Activated CD4-positive, alpha-beta memory T cell treated with anti-CD3 and anti-CD28 coated beads, Interleukin-2, amount 10 ng/mL, durations not matched to agents 7 days and 5 days (primary cell): ENCODE measurements around the gene SLC47A2. TPM values are rescaled to one million over a fixed set of nuclear protein-coding genes. Genes with fewer than 3 reads are reported as not detected.
"Not testable (repeated sequence)": the region's sequence is repeated elsewhere in the genome, so short reads cannot be mapped to it uniquely, and the experiment has no call there.

ENCODE experiments used
- CTCF ChIA-PET: fragments of 350-600 bp; sonication (Branson Sonifier 250); formaldehyde crosslinking; loops from one replicate; lab custom pipeline; 2021; ENCODE audit warnings: antibody characterized with exemption, inconsistent platforms; lab: Charles Lee
- POLR2A ChIA-PET: fragments of 350-600 bp; sonication (Branson Sonifier 250); formaldehyde crosslinking; loops from one replicate; lab custom pipeline; 2021; ENCODE audit warnings: antibody characterized with exemption; lab: Charles Lee
- DNase-seq: peaks from one replicate; pipeline ENCODE4 v3.0.0-alpha.2; 2020
- H3K27ac Mint-ChIP-seq: one replicate; pipeline ENCODE4 v1.8.0; 2021; ENCODE audit warnings: mild to moderate bottlenecking, mixed read lengths
- H3K27me3 Mint-ChIP-seq: one replicate; pipeline ENCODE4 v1.8.0; 2021; ENCODE audit warnings: mixed read lengths
- H3K36me3 Mint-ChIP-seq: one replicate; pipeline ENCODE4 v1.8.0; 2021; ENCODE audit warnings: low read depth, mixed read lengths
- H3K4me1 Mint-ChIP-seq: one replicate; pipeline ENCODE4 v1.8.0; 2021; ENCODE audit warnings: mixed read lengths
- H3K4me3 Mint-ChIP-seq: one replicate; pipeline ENCODE4 v1.8.0; 2021; ENCODE audit warnings: mild to moderate bottlenecking, mixed read lengths
- H3K9me3 Mint-ChIP-seq: one replicate; pipeline ENCODE4 v1.8.0; 2021; ENCODE audit warnings: mixed read lengths
- total RNA-seq, 2 experiments: library from RNA; stranded (reverse); gene quantifications; one replicate each; pipeline ENCODE4 v1.2.3, GENCODE V29; 2021

Gene SLC47A2
- total RNA-seq: not detected

GRCh38 chr17:19716108-19717030 is at the start of gene SLC47A2:
TSS of gene SLC47A2 (minus strand) at chr17:19716584. CDS start at chr17:19716555, 29 bp downstream.
- H3K9me3 Mint-ChIP-seq: no peaks in the 10 kb centered on the region
- CTCF ChIA-PET: no interaction called here
- no peak within 1 kb of the TSS for H3K4me3 Mint-ChIP-seq
- POLR2A ChIA-PET: no interaction called here
- no peaks in the 10 kb centered on the region for H3K4me1 Mint-ChIP-seq
- H3K36me3 Mint-ChIP-seq: no peaks in the 10 kb centered on the region
- DNase-seq: no peak
- H3K27ac Mint-ChIP-seq: no peak within 1 kb of the TSS
- no peaks in the 10 kb centered on the region for H3K27me3 Mint-ChIP-seq

DNA sequence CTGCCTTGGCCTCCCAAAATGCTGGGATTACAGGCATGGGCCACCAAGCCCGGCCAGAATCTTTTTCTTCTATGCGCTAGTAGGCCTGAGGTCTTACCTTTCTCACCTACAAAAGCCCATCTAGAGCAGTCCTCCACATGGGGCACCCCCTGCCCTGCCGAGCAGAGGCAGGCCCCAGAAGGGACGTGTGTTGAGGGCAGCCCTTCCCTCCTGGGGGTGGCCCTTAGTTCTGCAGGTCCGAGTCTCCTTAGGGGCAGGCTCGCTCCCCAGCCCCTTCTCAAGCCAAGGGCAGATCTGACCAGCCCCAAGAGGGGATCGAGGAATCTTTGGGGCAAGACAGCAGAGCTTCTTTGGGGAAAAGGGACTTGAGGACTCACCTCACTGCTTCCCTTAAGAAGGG is 49.6 kb upstream of the SLC47A2 start:
- H3K4me3 Mint-ChIP-seq: no peak overlapping the region
- H3K4me1 Mint-ChIP-seq: peaks cover 28% of the 10 kb centered on the region
- H3K36me3 Mint-ChIP-seq: no peaks in the 10 kb centered on the region
- no peak overlapping the region for H3K27ac Mint-ChIP-seq
- ChIA-PET POLR2A (interaction anchor here (0.7 to 1.2 kb wide), 6 partner anchors 10 to 403 kb away, joined by 3 to 5 read pairs (median 3); partner anchors contain the start of gene ALDH3A2), CTCF (interaction anchor here (0.7 to 3.2 kb wide), 13 partner anchors 10 to 403 kb away, joined by 3 to 31 read pairs (median 7); partner anchors contain the start of genes ALDH3A2, B9D1 and SLC47A1)
- peaks cover 5% of the 10 kb centered on the region for H3K27me3 Mint-ChIP-seq
- H3K9me3 Mint-ChIP-seq: no peaks in the 10 kb centered on the region
- DNase-seq: no peak

DNA sequence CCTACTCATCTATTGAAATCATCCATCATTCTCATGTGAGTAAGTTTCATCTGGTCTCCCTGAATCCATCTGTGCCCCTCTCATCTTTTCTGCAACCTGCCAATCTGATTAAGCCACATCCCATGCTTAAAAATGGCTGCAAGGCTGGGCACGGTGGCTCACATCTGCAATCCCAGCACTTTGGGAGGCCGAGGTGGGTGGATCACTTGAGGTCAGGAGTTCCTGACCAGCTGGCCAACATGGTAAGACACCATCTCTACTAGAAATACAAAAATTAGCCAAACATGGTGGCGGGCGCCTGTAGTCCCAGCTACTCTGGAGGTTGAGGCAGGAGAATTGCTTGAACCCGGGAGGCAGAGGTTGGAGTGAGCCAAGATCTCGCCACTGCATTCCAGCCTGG is 47.6 kb upstream of the SLC47A2 start:
- H3K27ac Mint-ChIP-seq, POLR2A ChIA-PET, H3K36me3 Mint-ChIP-seq, H3K27me3 Mint-ChIP-seq, DNase-seq, H3K4me3 Mint-ChIP-seq, H3K9me3 Mint-ChIP-seq: not testable (repeated sequence)
- peaks cover 20% of the 10 kb centered on the region for H3K4me1 Mint-ChIP-seq
- CTCF ChIA-PET: interaction anchor here (0.5 to 3.2 kb wide), 7 partner anchors 11 to 438 kb away, joined by 4 to 31 read pairs (median 5); no protein-coding TSS in a partner anchor

- H3K4me1 Mint-ChIP-seq: peaks cover 17% of the 10 kb centered on the region
- no peaks in the 10 kb centered on the region for H3K9me3 Mint-ChIP-seq
- H3K36me3 Mint-ChIP-seq: no peaks in the 10 kb centered on the region
- POLR2A ChIA-PET: interaction anchor here (0.5 to 1.1 kb wide), 2 partner anchors 12 to 115 kb away, joined by 3 to 4 read pairs; partner anchors contain the start of gene ALDH3A2
- H3K27me3 Mint-ChIP-seq: peaks cover 9% of the 10 kb centered on the region
- CTCF ChIA-PET: interaction anchor here (0.9 to 3.4 kb wide), 10 partner anchors 19 to 400 kb away, joined by 3 to 18 read pairs (median 10); partner anchors contain the start of genes ALDH3A2, B9D1 and MAPK7
- no peak for DNase-seq
- H3K4me3 Mint-ChIP-seq: no peak overlapping the region
- no peak overlapping the region for H3K27ac Mint-ChIP-seq
Measured at GRCh38 chr17:19763416-19763815, 47.0 kb upstream of the SLC47A2 start.

DNA sequence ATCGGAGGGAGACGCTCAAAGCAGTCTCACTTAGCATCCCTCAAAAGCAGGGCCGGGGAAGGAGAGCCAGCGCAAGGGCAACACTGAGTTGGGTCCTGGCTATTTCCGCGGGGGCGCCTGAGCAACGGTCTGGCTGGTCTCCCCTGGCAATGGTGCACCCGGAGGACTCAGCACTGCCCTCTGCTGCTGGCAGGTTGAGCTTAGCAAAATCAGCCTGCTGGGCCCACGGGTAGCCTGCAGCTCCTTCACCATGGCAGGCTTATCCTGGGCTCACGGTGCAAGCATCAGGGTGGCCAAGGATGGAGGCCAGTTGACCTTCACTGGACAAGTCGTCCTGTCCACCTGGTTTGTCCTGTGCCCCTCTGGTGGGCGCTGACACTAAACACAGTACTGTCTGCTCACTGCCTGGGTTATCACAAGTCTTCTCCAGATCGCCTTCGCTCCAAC is 46.2 kb upstream of the SLC47A2 start:
- peaks cover 9% of the 10 kb centered on the region for H3K4me1 Mint-ChIP-seq
- H3K27me3 Mint-ChIP-seq: peaks cover 9% of the 10 kb centered on the region
- no peak overlapping the region for H3K27ac Mint-ChIP-seq
- no peak overlapping the region for H3K4me3 Mint-ChIP-seq
- ChIA-PET CTCF (interaction anchor here (0.6 to 3.4 kb wide), 22 partner anchors 9 to 400 kb away, joined by 3 to 18 read pairs (median 4); partner anchors contain the start of genes AKAP10, ALDH3A2, B9D1 and MAPK7), POLR2A (interaction anchor here (0.8 to 1.1 kb wide), 3 partner anchors 114 to 399 kb away, joined by 3 to 4 read pairs (median 3); partner anchors contain the start of genes AKAP10 and ALDH3A2)
- DNase-seq: peak; percentile 66
- no peaks in the 10 kb centered on the region for H3K9me3 Mint-ChIP-seq
- H3K36me3 Mint-ChIP-seq: no peaks in the 10 kb centered on the region

DNA sequence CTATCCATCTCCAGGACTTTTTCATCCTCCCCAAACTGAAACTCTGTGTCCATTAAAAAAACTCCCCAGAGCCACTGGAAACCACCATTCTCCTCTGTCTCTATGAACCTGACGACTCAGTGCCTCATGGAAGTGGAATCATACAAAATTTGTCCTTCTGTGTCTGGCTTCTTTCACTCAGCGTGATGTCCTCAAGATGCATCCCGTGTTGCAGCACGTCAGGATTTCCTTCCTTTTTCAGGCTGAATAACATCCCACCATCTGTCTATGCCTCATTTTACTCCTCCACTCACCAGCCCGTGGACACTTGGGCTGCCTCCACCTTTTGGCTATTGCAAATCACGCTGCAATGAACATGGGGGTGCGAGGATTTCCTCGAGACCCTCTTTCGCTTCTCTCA is 44.4 kb upstream of the SLC47A2 start:
- no peaks in the 10 kb centered on the region for H3K4me1 Mint-ChIP-seq
- CTCF ChIA-PET: interaction anchor here (1.0 to 3.4 kb wide), 3 partner anchors 16 to 398 kb away, joined by 3 to 14 read pairs (median 5); partner anchors contain the start of gene B9D1
- POLR2A ChIA-PET: no interaction called here
- no peak overlapping the region for H3K4me3 Mint-ChIP-seq
- H3K27me3 Mint-ChIP-seq: peaks cover 9% of the 10 kb centered on the region
- no peaks in the 10 kb centered on the region for H3K9me3 Mint-ChIP-seq
- H3K36me3 Mint-ChIP-seq: no peaks in the 10 kb centered on the region
- no peak for DNase-seq
- no peak overlapping the region for H3K27ac Mint-ChIP-seq

GRCh38 chr17:19759568-19760549 is 43.5 kb upstream of the SLC47A2 start:
- Mint-ChIP-seq H3K4me1 (no peaks in the 10 kb centered on the region), H3K36me3 (no peaks in the 10 kb centered on the region), H3K9me3 (no peaks in the 10 kb centered on the region), H3K27ac (no peak overlapping the region), H3K27me3 (peaks cover 9% of the 10 kb centered on the region), H3K4me3 (no peak overlapping the region)
- POLR2A ChIA-PET: no interaction called here
- no peak for DNase-seq
- CTCF ChIA-PET: interaction anchor here (0.6 to 3.4 kb wide), 5 partner anchors 15 to 397 kb away, joined by 3 to 14 read pairs (median 3); partner anchors contain the start of gene B9D1

- ChIA-PET CTCF (no interaction called here), POLR2A (no interaction called here)
- Mint-ChIP-seq H3K27me3 (peaks cover 5% of the 10 kb centered on the region), H3K9me3 (no peaks in the 10 kb centered on the region), H3K4me1 (no peaks in the 10 kb centered on the region), H3K36me3 (no peaks in the 10 kb centered on the region), H3K4me3 (no peak overlapping the region), H3K27ac (no peak overlapping the region)
- DNase-seq: no peak
Measured at GRCh38 chr17:19757536-19758180, 41.3 kb upstream of the SLC47A2 start.

DNA sequence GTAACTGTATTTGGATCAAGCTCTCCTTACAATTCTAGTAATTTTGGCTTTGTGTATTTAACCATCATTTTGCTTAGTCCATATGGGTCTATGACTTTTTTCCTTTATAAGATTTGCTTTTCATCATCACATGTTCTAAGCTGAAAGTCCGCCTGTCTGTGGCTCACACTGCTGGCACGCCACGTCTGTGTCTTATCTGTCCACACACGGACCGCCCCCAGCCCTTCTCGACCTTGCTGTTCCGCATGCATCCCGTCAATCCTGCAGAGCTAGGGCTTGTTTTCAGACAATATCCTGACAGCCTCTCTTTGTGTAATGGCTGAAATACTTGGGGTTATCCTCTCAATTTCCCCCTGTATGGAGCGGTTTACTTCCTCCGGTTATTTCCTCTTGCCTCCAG is 40.2 kb upstream of the SLC47A2 start:
- Mint-ChIP-seq H3K9me3 (no peaks in the 10 kb centered on the region), H3K36me3 (no peaks in the 10 kb centered on the region), H3K4me3 (no peak overlapping the region), H3K27me3 (peaks cover 5% of the 10 kb centered on the region), H3K4me1 (no peaks in the 10 kb centered on the region), H3K27ac (no peak overlapping the region)
- ChIA-PET POLR2A (no interaction called here), CTCF (interaction anchor here (1.1 kb wide), 1 partner anchor 12 kb away, joined by 4 read pairs; no protein-coding TSS in a partner anchor)
- no peak for DNase-seq

DNA sequence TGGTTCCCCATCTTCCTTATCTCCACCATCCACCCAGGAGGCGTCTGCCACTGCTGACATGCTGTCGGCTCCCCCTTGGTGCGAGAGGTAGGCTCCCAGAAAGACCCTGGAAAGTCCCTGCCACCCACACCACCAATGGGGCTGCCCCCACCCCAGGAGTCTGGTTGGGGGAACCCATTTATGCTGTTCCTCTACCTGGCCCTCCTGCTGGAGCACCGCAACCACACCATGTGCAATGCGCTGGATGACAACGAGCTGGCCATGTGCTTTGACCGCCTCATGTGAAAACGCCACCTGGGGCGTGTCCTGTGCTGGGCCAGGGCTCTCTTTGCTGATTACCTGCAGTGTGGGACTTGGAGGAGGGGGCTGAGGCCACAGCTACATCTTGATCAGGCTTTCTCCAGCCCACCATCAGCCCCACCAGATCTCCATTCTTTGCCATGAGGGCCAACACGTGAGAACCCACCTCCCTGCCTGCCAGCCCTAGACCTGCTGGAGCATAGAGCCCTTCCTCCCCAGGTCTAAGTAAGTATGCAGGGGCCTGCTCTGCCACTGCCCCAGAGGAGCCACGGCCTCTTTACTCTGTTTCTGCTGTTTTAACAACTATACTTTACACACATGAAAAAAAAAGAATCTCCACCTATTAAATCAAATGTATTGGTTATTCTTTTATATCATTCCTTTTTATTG is 39.6 kb upstream of the SLC47A2 start:
- peaks cover 3% of the 10 kb centered on the region for H3K27me3 Mint-ChIP-seq
- H3K4me3 Mint-ChIP-seq: no peak overlapping the region
- DNase-seq: no peak
- H3K4me1 Mint-ChIP-seq: no peaks in the 10 kb centered on the region
- ChIA-PET CTCF (interaction anchor here (0.7 to 1.1 kb wide), 2 partner anchors 11 to 19 kb away, joined by 3 to 4 read pairs; no protein-coding TSS in a partner anchor), POLR2A (no interaction called here)
- no peak overlapping the region for H3K27ac Mint-ChIP-seq
- H3K9me3 Mint-ChIP-seq: no peaks in the 10 kb centered on the region
- H3K36me3 Mint-ChIP-seq: no peaks in the 10 kb centered on the region

GRCh38 chr17:19755392-19755791 is 39.0 kb upstream of the SLC47A2 start:
- DNase-seq: no peak
- H3K36me3 Mint-ChIP-seq: no peaks in the 10 kb centered on the region
- CTCF ChIA-PET: interaction anchor here (0.7 to 3.0 kb wide), 2 partner anchors 11 to 20 kb away, joined by 3 to 16 read pairs; no protein-coding TSS in a partner anchor

More at GRCh38 chr17:19755392-19755791, 39.0 kb upstream of the SLC47A2 start:
- POLR2A ChIA-PET: no interaction called here
- Mint-ChIP-seq H3K9me3 (no peaks in the 10 kb centered on the region), H3K27me3 (no peaks in the 10 kb centered on the region), H3K4me3 (no peak overlapping the region), H3K27ac (no peak overlapping the region), H3K4me1 (no peaks in the 10 kb centered on the region)
